ENCODE data around the gene ZC3H18. TPM values are rescaled to one million over a fixed set of nuclear protein-coding genes. Genes with fewer than 3 reads are reported as not detected.

ZC3H18 gene
- total RNA-seq, 1 donor = 17.7 TPM

DNA sequence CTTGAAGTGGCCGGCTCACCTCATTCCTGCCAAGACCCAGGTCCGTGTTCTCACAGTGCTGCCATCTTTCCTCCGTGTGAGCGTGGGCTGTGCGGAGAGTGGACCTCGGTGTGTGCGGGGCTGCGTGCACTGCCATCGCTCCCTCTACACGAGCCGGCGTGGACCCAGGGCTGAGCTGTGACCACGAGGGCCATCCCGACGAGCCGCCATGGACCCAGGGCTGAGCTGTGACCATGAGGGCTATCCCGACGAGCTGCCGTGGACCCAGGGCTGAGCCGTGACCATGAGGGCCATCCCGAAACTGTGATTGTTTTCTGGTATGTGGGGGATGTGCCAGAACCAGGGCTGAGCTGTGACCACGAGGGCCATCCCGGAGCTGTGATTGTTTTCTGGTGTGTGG is 101.6 kb downstream of the ZC3H18 start:
- H3K4me3 ChIP-seq (ENCODE audit: low read depth, low read length) = no peak overlapping the region
- no peak for DNase-seq (ENCODE audit: low read depth)
- TF ChIP-seq, protein P1, sequence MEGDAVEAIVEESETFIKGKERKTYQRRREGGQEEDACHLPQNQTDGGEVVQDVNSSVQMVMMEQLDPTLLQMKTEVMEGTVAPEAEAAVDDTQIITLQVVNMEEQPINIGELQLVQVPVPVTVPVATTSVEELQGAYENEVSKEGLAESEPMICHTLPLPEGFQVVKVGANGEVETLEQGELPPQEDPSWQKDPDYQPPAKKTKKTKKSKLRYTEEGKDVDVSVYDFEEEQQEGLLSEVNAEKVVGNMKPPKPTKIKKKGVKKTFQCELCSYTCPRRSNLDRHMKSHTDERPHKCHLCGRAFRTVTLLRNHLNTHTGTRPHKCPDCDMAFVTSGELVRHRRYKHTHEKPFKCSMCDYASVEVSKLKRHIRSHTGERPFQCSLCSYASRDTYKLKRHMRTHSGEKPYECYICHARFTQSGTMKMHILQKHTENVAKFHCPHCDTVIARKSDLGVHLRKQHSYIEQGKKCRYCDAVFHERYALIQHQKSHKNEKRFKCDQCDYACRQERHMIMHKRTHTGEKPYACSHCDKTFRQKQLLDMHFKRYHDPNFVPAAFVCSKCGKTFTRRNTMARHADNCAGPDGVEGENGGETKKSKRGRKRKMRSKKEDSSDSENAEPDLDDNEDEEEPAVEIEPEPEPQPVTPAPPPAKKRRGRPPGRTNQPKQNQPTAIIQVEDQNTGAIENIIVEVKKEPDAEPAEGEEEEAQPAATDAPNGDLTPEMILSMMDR (IDR thresholded peaks at IDR 0.05; ENCODE audit: insufficient read depth, low read depth, low read length) = no peak

GRCh38 chr16:88672776-88673175 is 102.6 kb downstream of the ZC3H18 start:
- H3K4me3 ChIP-seq (ENCODE audit: low read depth, low read length) = no peak overlapping the region
- TF ChIP-seq, protein P1 (IDR thresholded peaks at IDR 0.05; ENCODE audit: insufficient read depth, low read depth, low read length) = peak; percentile 2
- DNase-seq (ENCODE audit: low read depth) = no peak

DNA sequence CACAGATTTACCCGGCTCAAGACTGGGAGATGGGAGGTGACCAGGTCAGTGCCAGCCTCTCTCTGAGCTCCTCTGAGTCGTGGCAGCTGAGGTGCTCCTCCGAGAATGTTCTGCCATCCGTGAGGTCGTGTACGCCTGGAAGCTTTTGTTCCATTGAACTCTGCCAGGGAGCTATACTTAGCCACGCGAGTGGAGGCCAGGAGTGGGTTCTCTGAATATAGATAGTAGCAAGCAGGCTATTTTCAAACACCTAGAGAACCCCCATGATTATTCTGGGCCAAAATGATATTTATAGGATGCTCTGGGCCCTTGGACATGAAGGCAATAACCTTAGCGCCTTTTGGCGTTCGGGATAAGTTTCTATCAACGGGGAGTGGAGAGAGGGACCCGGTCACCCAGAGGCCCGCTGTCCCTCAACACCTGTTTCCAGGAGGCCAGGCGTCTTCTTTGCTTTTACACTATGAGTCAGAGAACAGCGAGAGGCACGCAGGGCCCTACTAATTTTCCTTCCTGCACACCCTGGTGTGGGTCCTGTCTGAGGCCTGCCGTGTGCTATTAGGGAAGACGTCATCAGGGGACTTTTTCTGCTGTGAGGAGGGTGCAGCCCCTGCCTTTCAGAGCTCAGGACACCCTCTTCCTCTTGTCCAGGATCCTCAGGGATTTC is 103.6 kb downstream of the ZC3H18 start:
- DNase-seq (ENCODE audit: low read depth) = no peak

GRCh38 chr16:88676502-88677242 is 106.5 kb downstream of the ZC3H18 start:
- DNase-seq (ENCODE audit: low read depth) = no peak
- TF ChIP-seq, protein P1 (IDR thresholded peaks at IDR 0.05; ENCODE audit: insufficient read depth, low read depth, low read length) = no peak
- H3K4me3 ChIP-seq (ENCODE audit: low read depth, low read length) = no peak overlapping the region

More for the DNA sequence above, 103.6 kb downstream of the ZC3H18 start:
- TF ChIP-seq, protein P1 (IDR thresholded peaks at IDR 0.05; ENCODE audit: insufficient read depth, low read depth, low read length) = no peak
- no peak overlapping the region for H3K4me3 ChIP-seq (ENCODE audit: low read depth, low read length)

- TF ChIP-seq, protein P1 (IDR thresholded peaks at IDR 0.05; ENCODE audit: insufficient read depth, low read depth, low read length) = no peak
Observed at GRCh38 chr16:88677721-88678120, 107.5 kb downstream of the ZC3H18 start.

GRCh38 chr16:88678224-88678979 is 108.2 kb downstream of the ZC3H18 start:
- DNase-seq (ENCODE audit: low read depth) = no peak
- TF ChIP-seq, protein P1 (IDR thresholded peaks at IDR 0.05; ENCODE audit: insufficient read depth, low read depth, low read length) = no peak
- no peak overlapping the region for H3K4me3 ChIP-seq (ENCODE audit: low read depth, low read length)

More at GRCh38 chr16:88677721-88678120, 107.5 kb downstream of the ZC3H18 start:
- H3K4me3 ChIP-seq (ENCODE audit: low read depth, low read length) = no peak overlapping the region
- no peak for DNase-seq (ENCODE audit: low read depth)
